H1 (cell line): Measurements from ENCODE around the gene SLC25A38. TPM values are rescaled to one million over a fixed set of nuclear protein-coding genes. Genes with fewer than 3 reads are reported as not detected.

ENCODE experiments used
- BACH1 ChIP-seq: IDR thresholded peaks from 2 replicates; pipeline ENCODE4 v1.6.1; 2012; ENCODE audit warnings: low read length, improper control_type of control experiment
- BRCA1 ChIP-seq: IDR thresholded peaks from 2 replicates; pipeline ENCODE4 v1.6.1; 2012; ENCODE audit warnings: low read depth, low read length, improper control_type of control experiment
- CBX5 ChIP-seq: fragments of 300-800, 300-1000 bp; sonication (generic); IDR thresholded peaks from 2 replicates; pipeline ENCODE4 v1.7.1; 2016; ENCODE audit warnings: antibody characterized with exemption, low read length, low read depth
- CHD7 ChIP-seq: fragments of 300-600 bp; sonication (generic); IDR thresholded peaks from 2 replicates; pipeline ENCODE4 v1.7.1; 2012; ENCODE audit warnings: low read length, moderate library complexity, mild to moderate bottlenecking, inconsistent platforms; ENCODE audit not compliant: insufficient replicate concordance
- EP300 ChIP-seq, 2 experiments: IDR thresholded peaks; 1 replicate in 1 of 2; 2 replicates in 1 of 2; pipeline ENCODE4 v1.6.1; 2011 to 2012; ENCODE audit warnings: low read depth in 2 of 2, low read length in 2 of 2, mild to moderate bottlenecking in 2 of 2, borderline replicate concordance in 1 of 2, inconsistent platforms in 1 of 2, moderate library complexity in 1 of 2
- KDM5A ChIP-seq: fragments of 200-600 bp; IDR thresholded peaks from 2 replicates; pipeline ENCODE4 v1.7.1; 2012; ENCODE audit warnings: mild to moderate bottlenecking, low read length, inconsistent platforms, mixed read lengths
- RAD21 ChIP-seq, 2 experiments: IDR thresholded peaks in 1 of 2; conservative IDR thresholded peaks in 1 of 2; 2 replicates each; pipeline ENCODE4 v1.6.1; 2011; ENCODE audit warnings: low read depth in 2 of 2, low read length in 2 of 2, improper control_type of control experiment in 1 of 2, inconsistent platforms in 1 of 2, mild to moderate bottlenecking in 1 of 2, moderate library complexity in 1 of 2
- SIN3A ChIP-seq, 2 experiments: IDR thresholded peaks in 1 of 2; conservative IDR thresholded peaks in 1 of 2; 2 replicates each; pipeline ENCODE4 v1.6.1; 2011 to 2012; ENCODE audit warnings: low read length in 2 of 2, improper control_type of control experiment in 1 of 2, low read depth in 1 of 2, mild to moderate bottlenecking in 1 of 2
- SIRT6 ChIP-seq: IDR thresholded peaks from one replicate; pipeline ENCODE4 v1.7.1; 2012; ENCODE audit warnings: low read length, inconsistent platforms
- SP1 ChIP-seq: IDR thresholded peaks from 2 replicates; pipeline ENCODE4 v1.6.1; 2011; ENCODE audit warnings: low read depth, low read length
- polyA plus RNA-seq, 7 experiments: library from polyadenylated mRNA; depleted of rRNA in 3 of 7; stranded (reverse) in 5 of 7; unstranded in 2 of 7; fragments of >200 nt in 5 of 7; fragments of 200-250 nt in 2 of 7; gene quantifications; 1 replicate in 5 of 7; 2 replicates in 1 of 7; 4 replicates in 1 of 7; pipeline versions ENCODE4 v1.2.1 to v1.2.3, GENCODE V29; 2011 to 2013; ENCODE audit warnings: missing spikeins in 2 of 7, mixed read lengths in 2 of 7
- total RNA-seq: library from RNA; stranded (reverse); fragmentation: NEBNext Ultra II Directional; extraction: Animal tissue kit (Norgen Biotek cat#: 25700); gene quantifications from 2 replicates; pipeline ENCODE4 v1.2.1, GENCODE V29; 2021

Gene SLC25A38
- total and polyA plus RNA-seq, 2 of the 8 experiments (the other 6 are each of a cell fraction or from before 2014, with no cell fraction given) = 41.2 to 45.8 TPM

- TF ChIP-seq CHD7 (no peak), KDM5A (no peak), SP1 (no peak), BRCA1 (no peak), BACH1 (no peak), SIRT6 (no peak), SIN3A (conservative IDR thresholded peaks at IDR 0.05 in 1 of 2, IDR thresholded peaks at IDR 0.05 in 1 of 2; ENCODE audit: low read depth in 1 of 2, low read length in 2 of 2) (no peak), RAD21 (IDR thresholded peaks at IDR 0.05 in 1 of 2, conservative IDR thresholded peaks at IDR 0.05 in 1 of 2; ENCODE audit: low read depth in 2 of 2, low read length in 2 of 2) (no peak), CBX5 (no peak), EP300 (IDR thresholded peaks at IDR 0.05; ENCODE audit: borderline replicate concordance in 1 of 2, low read depth in 2 of 2, low read length in 2 of 2) (no peak)
Observed at GRCh38 chr3:39379778-39380155, 3.4 kb upstream of the SLC25A38 start (continued).
